GM18907 (cell line): ENCODE data around the gene MYH13.

ENCODE experiments used
- ATAC-seq: cut with Tn5 transposase; IDR thresholded peaks from one replicate; pipeline ENCODE4 v1.9.1; 2021; ENCODE audit warnings: mild to moderate bottlenecking, moderate library complexity; ENCODE audit not compliant: unreplicated experiment

Gene MYH13

GRCh38 chr17:10372906-10373305 is at the start of gene MYH13:
Gene MYH13 (minus strand): TSS chr17:10373006. CDS start chr17:10364530, 8,476 bp downstream.
- no peak for ATAC-seq

- ATAC-seq = no peak
These were observed 49.2 kb upstream of the MYH13 start, which contains the start of gene MYH8 for GRCh38 chr17:10421900-10422542. Gene MYH8 (minus strand): TSS chr17:10421950. CDS start chr17:10420227, 1,723 bp downstream.

- ATAC-seq = no peak
These were observed 48.4 kb upstream of the MYH13 start for GRCh38 chr17:10421211-10421610.

- no peak for ATAC-seq
These were observed 48.0 kb upstream of the MYH13 start for GRCh38 chr17:10420811-10421210.

GRCh38 chr17:10417431-10417830 is 44.6 kb upstream of the MYH13 start:
- no peak for ATAC-seq

- no peak for ATAC-seq
These were observed 42.4 kb upstream of the MYH13 start for GRCh38 chr17:10415161-10415560.

GRCh38 chr17:10403589-10403988 is 30.8 kb upstream of the MYH13 start:
- no peak for ATAC-seq

- no peak for ATAC-seq
These were observed 25.5 kb upstream of the MYH13 start for GRCh38 chr17:10398352-10398751.

- ATAC-seq = no peak
These were observed 23.8 kb upstream of the MYH13 start for GRCh38 chr17:10396524-10397163.

- no peak for ATAC-seq
These were observed 21.5 kb upstream of the MYH13 start for GRCh38 chr17:10394201-10394887.

GRCh38 chr17:10392880-10393279 is 20.1 kb upstream of the MYH13 start:
- no peak for ATAC-seq

- no peak for ATAC-seq
These were observed 13.1 kb upstream of the MYH13 start for GRCh38 chr17:10385871-10386270.

GRCh38 chr17:10384175-10384574 is 11.4 kb upstream of the MYH13 start:
- no peak for ATAC-seq

GRCh38 chr17:10380631-10381408 is 8.0 kb upstream of the MYH13 start:
- no peak for ATAC-seq

GRCh38 chr17:10370016-10370608 is 2.7 kb downstream of the MYH13 start:
- no peak for ATAC-seq

GRCh38 chr17:10369239-10369638 is 3.6 kb downstream of the MYH13 start:
- no peak for ATAC-seq

- ATAC-seq = no peak
These were observed 4.2 kb downstream of the MYH13 start for GRCh38 chr17:10368561-10368960.

GRCh38 chr17:10360578-10360977 is 12.2 kb downstream of the MYH13 start:
- no peak for ATAC-seq

GRCh38 chr17:10357768-10358167 is 15.0 kb downstream of the MYH13 start:
- no peak for ATAC-seq

- ATAC-seq = no peak
These were observed 18.2 kb downstream of the MYH13 start for GRCh38 chr17:10354651-10355050.

- no peak for ATAC-seq
These were observed 19.9 kb downstream of the MYH13 start for GRCh38 chr17:10352893-10353292.
